Stimulated activated CD8-positive, alpha-beta memory T cell treated with anti-CD3 and anti-CD28 coated beads, Interleukin-15, amount 100 ng/mL, for 24 hours (primary cell): ENCODE results near the gene PNCK.

Source experiments
- DNase-seq: peaks from one replicate; pipeline ENCODE4 v3.0.0-alpha.2; 2020; ENCODE audit warnings: low read depth

PNCK gene

DNA sequence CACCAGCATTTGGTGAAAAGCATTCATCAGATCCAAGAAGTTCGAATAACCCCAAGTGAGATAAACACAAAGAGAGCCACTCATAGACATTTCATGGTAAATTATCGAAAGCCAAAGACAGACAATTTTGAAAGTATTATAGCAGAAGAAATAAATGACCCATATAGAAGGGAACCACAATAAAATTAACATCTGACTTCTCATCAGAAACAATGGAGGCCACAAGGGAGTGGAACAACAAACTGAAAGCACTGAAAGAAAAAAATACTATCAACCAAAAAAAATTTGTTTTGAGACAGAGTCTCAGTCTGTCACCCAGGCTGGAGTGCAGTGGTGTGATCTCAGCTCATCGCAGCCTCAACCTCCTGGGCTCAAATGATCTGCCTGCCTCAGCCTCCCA, 14.3 kb downstream of the PNCK start:
- no peak for DNase-seq

- no peak for DNase-seq
Observed at GRCh38 chrX:153657161-153657560, 16.5 kb downstream of the PNCK start.

DNA sequence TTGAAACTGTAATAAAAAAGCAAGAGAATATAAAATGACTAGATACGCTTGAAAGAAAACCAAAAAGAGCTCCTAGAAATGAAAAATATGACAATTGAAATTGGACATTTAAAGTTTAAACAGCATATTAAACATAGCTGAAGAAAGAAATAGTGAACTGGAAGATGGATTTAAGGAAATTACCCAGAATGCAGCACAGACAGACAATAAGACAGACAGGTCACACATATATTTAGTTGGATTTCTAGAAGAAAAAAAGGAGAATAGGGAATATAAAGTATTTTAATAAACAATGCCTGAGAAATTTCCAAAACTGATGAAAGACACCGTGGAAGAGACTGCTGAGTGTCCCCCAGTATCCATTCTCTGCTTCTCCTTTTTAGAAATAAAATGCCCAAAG, 20.1 kb downstream of the PNCK start:
- no peak for DNase-seq

GRCh38 chrX:153651540-153652079, 22.0 kb downstream of the PNCK start:
- no peak for DNase-seq

DNA sequence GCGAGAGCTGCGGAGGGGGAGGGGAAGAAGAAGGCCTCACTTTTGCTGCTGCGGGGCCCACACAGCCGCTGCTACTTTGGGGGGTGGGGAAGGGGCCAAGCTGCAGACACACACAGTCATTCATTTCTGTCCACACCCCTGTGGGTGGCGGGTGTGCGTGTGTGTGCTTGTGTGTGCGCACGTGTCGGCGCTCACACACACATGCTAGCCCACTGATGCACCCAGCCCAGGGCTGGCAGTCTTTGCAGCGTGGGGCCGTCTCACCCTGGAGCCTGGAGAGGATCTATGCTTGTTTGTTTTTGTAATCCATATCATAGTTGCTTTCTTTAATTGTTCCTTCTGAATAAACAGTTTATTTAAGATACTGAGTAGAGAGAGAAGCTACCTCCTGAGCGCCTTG, 22.7 kb downstream of the PNCK start:
- no peak for DNase-seq

DNA sequence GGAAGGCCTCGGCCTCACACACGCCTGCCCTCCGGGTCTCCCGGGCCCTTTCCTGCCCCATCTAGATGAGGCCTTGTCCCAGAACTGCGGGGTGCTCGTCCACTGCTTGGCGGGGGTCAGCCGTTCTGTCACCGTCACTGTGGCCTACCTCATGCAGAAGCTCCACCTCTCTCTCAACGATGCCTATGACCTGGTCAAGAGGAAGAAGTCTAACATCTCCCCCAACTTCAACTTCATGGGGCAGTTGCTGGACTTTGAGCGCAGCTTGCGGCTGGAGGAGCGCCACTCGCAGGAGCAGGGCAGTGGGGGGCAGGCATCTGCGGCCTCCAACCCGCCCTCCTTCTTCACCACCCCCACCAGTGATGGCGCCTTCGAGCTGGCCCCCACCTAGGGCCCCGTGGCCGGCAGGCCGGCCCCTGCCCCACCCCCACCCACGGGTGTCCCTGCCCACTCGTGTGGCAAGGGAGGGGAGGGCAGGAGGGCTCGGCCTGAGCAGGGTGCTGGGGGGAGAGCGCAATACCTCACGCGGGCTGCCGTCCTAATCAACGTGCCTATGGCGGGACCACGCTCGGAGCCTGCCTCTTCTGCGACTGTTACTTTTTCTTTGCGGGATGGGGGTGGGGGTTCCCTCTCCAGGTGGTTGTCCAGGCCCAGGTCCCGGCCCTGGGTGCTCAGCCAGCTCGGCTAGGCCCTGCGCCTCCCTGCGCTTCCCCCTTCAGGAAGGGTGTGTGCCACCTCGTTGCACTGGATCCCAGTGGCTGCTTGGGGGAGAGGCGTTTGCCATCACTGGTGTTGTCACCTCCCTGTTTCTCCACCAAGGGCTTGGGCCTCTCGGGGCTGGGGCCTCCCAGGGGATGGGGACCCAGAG, 23.5 kb downstream of the PNCK start:
- no peak for DNase-seq

DNA sequence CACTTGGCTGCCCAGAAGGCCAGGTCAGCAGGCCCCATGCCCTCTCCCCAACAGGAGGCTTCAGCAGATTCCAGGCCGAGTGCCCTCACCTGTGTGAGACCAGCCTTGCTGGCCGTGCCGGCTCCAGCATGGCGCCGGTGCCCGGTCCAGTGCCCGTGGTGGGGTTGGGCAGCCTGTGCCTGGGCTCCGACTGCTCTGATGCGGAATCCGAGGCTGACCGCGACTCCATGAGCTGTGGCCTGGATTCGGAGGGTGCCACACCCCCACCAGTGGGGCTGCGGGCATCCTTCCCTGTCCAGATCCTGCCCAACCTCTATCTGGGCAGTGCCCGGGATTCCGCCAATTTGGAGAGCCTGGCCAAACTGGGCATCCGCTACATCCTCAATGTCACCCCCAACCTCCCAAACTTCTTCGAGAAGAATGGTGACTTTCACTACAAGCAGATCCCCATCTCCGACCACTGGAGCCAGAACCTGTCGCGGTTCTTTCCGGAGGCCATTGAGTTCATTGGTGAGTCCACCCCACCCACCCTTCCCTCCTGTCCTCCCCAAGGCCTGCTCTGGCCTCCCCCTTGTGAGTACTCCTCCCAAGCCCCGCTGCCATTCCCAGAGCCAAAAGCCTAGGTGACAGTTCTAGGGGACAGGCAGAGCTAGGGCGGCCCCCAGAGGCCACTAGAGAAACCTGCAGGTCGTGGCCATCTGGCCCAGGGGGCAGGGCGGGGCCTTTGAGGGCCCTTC, 24.3 kb downstream of the PNCK start:
- no peak for DNase-seq

GRCh38 chrX:153648358-153649177, 25.0 kb downstream of the PNCK start:
- DNase-seq = no peak

DNA sequence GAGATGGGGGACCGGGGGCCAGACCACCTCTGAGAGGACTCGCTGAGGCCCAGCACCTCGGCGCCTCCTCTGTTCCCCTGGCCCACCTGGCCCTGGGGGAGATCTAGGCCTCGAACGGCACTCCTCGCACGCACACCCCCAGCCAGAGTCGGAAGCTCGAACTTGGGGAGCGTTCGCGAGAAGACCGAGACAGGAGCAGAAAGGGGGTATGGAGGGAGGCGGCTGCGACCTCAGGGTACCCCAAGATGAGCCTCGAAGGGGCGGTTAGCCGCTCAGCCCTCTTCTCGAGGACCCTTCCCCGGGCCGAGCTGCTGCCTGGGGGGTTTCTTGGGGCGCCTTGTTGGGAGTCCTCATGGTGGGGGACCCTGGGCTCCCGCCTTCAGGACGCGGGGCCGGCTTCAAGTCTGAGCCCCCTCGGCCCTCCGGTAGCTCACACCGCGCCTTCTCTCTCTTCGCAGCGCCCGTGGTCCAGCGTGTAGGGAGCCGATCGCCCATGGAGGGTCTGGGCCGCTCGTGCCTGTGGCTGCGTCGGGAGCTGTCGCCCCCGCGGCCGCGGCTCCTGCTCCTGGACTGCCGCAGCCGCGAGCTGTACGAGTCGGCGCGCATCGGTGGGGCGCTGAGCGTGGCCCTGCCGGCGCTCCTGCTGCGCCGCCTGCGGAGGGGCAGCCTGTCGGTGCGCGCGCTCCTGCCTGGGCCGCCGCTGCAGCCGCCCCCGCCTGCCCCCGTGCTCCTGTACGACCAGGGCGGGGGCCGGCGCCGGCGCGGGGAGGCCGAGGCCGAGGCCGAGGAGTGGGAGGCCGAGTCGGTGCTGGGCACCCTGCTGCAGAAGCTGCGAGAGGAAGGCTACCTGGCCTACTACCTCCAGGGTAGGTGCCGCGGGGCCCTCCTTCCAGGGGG, 25.9 kb downstream of the PNCK start:
- no peak for DNase-seq

DNA sequence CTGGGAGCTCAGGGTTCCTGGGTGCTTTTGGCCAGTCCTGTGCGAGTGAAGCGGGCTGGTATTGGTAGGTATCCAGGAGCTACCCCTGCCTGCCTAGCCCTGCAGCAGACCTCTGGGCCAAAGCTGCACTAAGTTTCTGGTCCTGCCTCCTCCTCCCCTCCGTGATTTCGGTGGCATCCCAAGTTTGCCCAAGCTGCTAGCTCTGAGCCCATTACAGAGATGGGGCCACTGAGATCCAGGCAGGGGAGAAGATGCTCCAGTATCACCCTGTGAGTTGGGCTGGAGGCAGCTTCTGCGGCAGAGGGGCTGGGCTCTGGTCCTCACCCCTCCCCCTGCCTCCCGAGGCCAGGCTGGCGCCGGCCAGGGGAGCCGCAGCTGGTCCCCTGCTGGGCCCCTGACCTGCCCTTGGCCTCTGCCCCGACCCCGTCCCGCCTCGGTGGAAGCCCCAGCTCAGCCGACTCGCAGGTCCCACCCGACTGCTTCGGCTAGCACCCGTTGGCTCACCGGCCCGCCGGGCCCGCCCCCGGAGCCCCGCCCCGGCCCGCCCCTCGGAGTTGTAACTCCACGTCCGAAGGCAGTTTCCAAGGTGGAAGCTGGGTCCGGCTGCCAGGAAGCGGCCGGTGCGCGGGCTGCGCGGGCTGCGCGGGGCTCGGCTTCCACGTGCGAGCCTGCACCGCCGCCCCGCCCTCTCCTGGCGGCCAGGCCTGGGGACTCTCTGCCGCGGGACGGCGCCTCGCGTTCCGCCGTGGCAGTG, 26.8 kb downstream of the PNCK start, which contains the start of gene DUSP9:
Gene DUSP9 (plus strand): TSS at position 584 of the 754 bp plus-strand sequence. CDS start 751 bp downstream, outside the sequence.
- no peak for DNase-seq

DNA sequence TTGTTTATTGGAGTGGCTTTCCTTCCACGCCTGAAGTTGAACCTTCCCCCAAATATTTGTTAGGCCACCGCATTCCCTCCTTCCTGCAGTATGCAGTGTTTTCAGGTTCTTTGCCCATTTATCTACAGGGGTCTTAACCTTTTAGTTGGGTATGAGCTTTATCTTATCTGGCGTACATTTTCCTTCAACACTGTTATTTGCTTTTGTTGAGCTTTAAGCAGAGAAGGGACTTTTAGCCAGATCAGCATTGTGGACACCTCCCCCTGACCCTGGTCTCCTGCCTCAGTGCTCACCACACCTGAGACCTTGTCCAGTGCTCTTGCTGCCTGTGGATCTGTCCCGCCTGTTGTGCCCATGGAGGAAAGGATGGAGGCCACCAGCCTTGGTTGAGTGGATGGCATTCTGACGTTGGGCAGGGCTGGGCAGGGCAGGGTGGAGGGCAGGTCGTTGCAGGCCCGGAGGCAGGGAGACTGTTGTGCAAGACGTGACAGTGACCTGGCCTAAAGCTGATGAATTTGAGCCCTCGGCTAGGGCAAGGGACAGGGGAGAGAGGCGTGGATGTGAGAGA, 27.6 kb downstream of the PNCK start:
- DNase-seq = no peak

- no peak for DNase-seq
Observed at GRCh38 chrX:153645151-153645550, 28.5 kb downstream of the PNCK start.

- DNase-seq = no peak
Observed at GRCh38 chrX:153644356-153645125, 29.1 kb downstream of the PNCK start.

DNA sequence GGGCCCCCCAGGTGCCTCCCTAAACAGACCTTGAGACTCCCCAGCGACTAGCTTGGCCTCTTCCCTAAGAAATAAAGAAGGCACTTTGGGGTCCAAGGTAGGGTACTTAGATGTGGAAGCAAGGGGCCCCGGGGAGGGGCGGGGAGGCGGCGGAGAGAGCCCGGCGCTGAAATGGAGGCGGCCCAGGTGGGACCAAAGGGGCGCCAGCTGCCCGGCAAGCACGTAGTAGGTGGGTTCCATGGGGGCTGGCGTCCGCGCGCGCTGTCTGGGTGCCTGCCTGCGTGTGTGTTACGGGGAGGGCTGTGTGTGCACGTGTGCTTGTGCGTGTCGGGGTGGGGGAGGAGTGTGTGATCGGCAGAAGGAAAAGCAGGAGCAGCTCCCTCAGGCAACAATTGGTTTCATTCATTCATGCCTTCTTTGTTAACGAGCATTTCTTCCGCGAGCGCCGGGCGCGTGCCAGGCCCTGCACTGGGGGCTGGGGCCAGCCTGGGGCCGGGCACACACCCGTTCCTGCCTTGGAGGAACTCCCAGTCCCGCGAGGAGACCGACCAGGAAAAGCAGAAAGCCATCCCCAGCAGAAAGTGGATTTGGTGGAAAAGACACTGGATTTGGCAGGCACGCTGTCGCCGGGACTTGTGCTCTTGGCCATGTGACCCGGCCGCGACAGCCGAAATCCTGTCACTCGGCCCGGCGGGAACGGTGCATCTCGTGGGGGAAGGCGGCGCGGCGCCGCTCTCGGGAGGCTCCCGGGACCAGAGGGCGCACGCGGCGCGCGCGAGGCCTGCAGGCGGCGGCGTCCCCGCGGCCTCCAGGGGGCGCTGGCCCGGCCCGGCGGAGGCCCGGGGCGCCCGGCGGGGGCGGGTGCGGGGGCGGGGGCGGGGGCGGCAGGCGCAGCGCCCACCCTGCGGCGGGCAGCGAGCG, 29.9 kb downstream of the PNCK start:
- no peak for DNase-seq

DNA sequence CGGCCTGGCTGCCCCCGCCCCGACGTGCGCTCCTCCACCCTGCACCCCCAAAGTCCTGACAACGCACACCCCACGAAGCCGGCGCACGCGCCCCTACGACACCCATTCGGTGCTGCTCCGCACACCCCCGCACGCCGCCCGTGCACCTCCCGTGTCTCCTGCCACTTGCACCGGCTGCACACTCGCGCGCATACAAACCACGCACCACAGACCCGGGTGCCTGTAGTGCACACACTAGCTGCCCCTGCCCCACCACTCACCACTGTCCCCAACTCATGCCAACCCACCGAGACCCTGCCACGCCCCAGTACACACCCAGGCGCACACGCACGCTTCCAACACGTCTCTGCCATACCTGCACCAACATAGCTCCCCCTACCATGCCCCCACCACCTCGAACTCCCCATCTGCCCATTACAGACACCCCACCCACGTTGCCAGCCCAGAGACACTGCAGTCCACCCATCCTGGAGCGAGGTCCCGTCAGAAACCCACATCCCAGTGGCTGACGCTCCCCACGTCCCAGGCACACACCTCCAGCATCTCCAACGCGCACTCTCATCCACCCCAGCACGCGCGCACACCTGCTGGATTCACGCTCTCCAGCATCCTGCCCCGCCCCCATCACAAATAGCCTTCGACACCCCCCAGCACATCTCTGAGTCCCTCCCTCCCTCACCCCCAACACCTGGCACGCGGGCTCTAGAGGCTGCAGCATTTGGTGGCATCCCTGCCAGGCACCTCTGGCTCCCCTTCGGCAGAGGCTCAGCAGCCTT, 30.8 kb downstream of the PNCK start:
- no peak for DNase-seq

DNA sequence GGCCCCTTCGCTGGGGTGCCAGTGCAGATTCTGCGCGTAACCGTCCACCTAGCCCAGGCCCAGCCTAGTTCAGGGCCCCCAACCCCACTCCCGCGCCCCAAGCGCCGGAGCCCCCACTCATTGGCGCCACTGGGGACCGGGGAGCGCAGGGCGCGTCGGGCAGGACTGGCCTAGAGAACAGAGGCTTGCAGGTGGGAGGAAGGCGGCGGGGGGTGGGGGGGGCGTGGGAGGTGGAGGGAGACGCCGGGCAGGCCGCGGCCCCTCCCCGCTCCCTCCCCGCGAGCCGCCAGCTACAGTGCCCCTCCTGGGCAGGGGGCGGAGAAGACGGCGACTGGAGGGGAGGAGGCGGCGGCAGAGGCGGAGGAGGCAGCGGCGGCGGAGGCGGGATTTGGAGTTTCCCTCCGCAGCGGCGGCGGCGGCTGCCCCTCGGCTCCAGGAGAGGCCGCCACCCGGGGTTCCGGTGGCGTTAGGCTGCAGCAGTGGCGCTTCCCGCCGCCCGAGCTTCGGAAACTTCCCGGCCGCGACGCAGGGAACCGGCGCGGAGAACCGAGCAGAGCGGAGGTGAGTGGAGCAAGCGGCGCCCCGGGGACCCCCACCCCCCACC, 31.5 kb downstream of the PNCK start:
- no peak for DNase-seq

GRCh38 chrX:153641627-153642026, 32.0 kb downstream of the PNCK start:
- no peak for DNase-seq
